ENCODE measurements around the gene PPIB.

PPIB gene

GRCh38 chr15:64162869-64163658 is at the start of gene PPIB:
Gene PPIB, minus strand, starts transcription at chr15:64163022. Its CDS starts 36 bp downstream, at chr15:64162986.
- in situ Hi-C loops (cut with HindIII; ENCODE audit: low sequenced_read_pairs): no loop called here

- in situ Hi-C loops (cut with HindIII; ENCODE audit: low sequenced_read_pairs): no loop called here
These were observed 48.9 kb upstream of the PPIB start for GRCh38 chr15:64211696-64212095.

GRCh38 chr15:64210371-64210770 is 47.5 kb upstream of the PPIB start:
- in situ Hi-C loops (cut with HindIII; ENCODE audit: low sequenced_read_pairs): no loop called here

GRCh38 chr15:64209680-64210334 is 47.0 kb upstream of the PPIB start:
- in situ Hi-C loops (cut with HindIII; ENCODE audit: low sequenced_read_pairs): no loop called here

GRCh38 chr15:64205202-64205601 is 42.4 kb upstream of the PPIB start:
- in situ Hi-C loops (cut with HindIII; ENCODE audit: low sequenced_read_pairs): no loop called here

- in situ Hi-C loops (cut with HindIII; ENCODE audit: low sequenced_read_pairs): no loop called here
These were observed 34.6 kb upstream of the PPIB start for GRCh38 chr15:64197425-64197824.

GRCh38 chr15:64193971-64194370 is 31.1 kb upstream of the PPIB start:
- in situ Hi-C loops (cut with HindIII; ENCODE audit: low sequenced_read_pairs): no loop called here

- in situ Hi-C loops (cut with HindIII; ENCODE audit: low sequenced_read_pairs): no loop called here
These were observed 29.4 kb upstream of the PPIB start for GRCh38 chr15:64191971-64192830.

GRCh38 chr15:64187396-64188191 is 24.8 kb upstream of the PPIB start:
- in situ Hi-C loops (cut with HindIII; ENCODE audit: low sequenced_read_pairs): no loop called here

GRCh38 chr15:64185146-64185911 is 22.5 kb upstream of the PPIB start:
- in situ Hi-C loops (cut with HindIII; ENCODE audit: low sequenced_read_pairs): no loop called here

- in situ Hi-C loops (cut with HindIII; ENCODE audit: low sequenced_read_pairs): no loop called here
These were observed 20.1 kb upstream of the PPIB start for GRCh38 chr15:64182859-64183370.

- in situ Hi-C loops (cut with HindIII; ENCODE audit: low sequenced_read_pairs): no loop called here
These were observed 17.5 kb upstream of the PPIB start for GRCh38 chr15:64180235-64180824.

- in situ Hi-C loops (cut with HindIII; ENCODE audit: low sequenced_read_pairs): no loop called here
These were observed 3.5 kb upstream of the PPIB start for GRCh38 chr15:64166102-64166890.

- in situ Hi-C loops (cut with HindIII; ENCODE audit: low sequenced_read_pairs): no loop called here
These were observed 1.6 kb upstream of the PPIB start for GRCh38 chr15:64164436-64164835.

- in situ Hi-C loops (cut with HindIII; ENCODE audit: low sequenced_read_pairs): no loop called here
These were observed 989 bp upstream of the PPIB start for GRCh38 chr15:64163659-64164362.

- in situ Hi-C loops (cut with HindIII; ENCODE audit: low sequenced_read_pairs): no loop called here
These were observed 349 bp downstream of the PPIB start for GRCh38 chr15:64162478-64162868.

- in situ Hi-C loops (cut with HindIII; ENCODE audit: low sequenced_read_pairs): no loop called here
These were observed 939 bp downstream of the PPIB start for GRCh38 chr15:64161688-64162477.
